A673 (cell line): ENCODE results near the gene SLC1A1. TPM values are rescaled to one million over a fixed set of nuclear protein-coding genes. Genes with fewer than 3 reads are reported as not detected.
A peak's percentile ranks its signal among the peaks of the same experiment; 100 is the strongest.

Experiments
- BruUV-seq: library from RNA; stranded (reverse); fragments of 400-500 nt; replicated peaks from 2 replicates; lab custom pipeline; 2021; lab: Mats Ljungman, UMichigan
- CTCF ChIA-PET: fragments of 300-600 bp; sonication (Branson Sonifier 250); formaldehyde crosslinking; loops from one replicate; lab custom pipeline; 2022; ENCODE audit warnings: antibody characterized with exemption; lab: Charles Lee
- POLR2A ChIA-PET: fragments of 300-600 bp; sonication (Branson Sonifier 250); formaldehyde crosslinking; loops from one replicate; lab custom pipeline; 2022; ENCODE audit warnings: antibody characterized with exemption; ENCODE audit not compliant: low non-redundant PET; lab: Charles Lee
- DNase-seq: peaks from one replicate; pipeline ENCODE4 v3.0.0-alpha.2; 2015; ENCODE audit warnings: low spot score
- H3K27ac ChIP-seq: fragments of 200-600 bp; sonication (generic); 2 replicates; pipeline ENCODE4 v1.5.1; 2016; ENCODE audit warnings: mixed run types, low read depth, mild to moderate bottlenecking, mixed read lengths, antibody characterized with exemption, low read length; ENCODE audit not compliant: poor library complexity, severe bottlenecking
- H3K27me3 ChIP-seq: fragments of 200-600 bp; sonication (generic); replicated peaks from 2 replicates; pipeline ENCODE4 v1.6.1; 2017; ENCODE audit warnings: mixed run types, low read depth, mild to moderate bottlenecking, mixed read lengths, antibody characterized with exemption, low read length; ENCODE audit not compliant: insufficient read depth, poor library complexity
- H3K36me3 ChIP-seq: fragments of 200-600 bp; sonication (generic); 2 replicates; pipeline ENCODE4 v1.6.1; 2016; ENCODE audit warnings: mixed run types, mild to moderate bottlenecking, mixed read lengths, antibody characterized with exemption, low read length; ENCODE audit not compliant: insufficient read depth, poor library complexity, severe bottlenecking
- H3K4me1 ChIP-seq: fragments of 200-600 bp; sonication (generic); 2 replicates; pipeline ENCODE4 v1.6.1; 2017; ENCODE audit warnings: mixed run types, mild to moderate bottlenecking, mixed read lengths, antibody characterized with exemption, low read length; ENCODE audit not compliant: insufficient read depth, poor library complexity, severe bottlenecking
- H3K4me3 ChIP-seq: fragments of 200-600 bp; sonication (generic); 2 replicates; pipeline ENCODE4 v1.5.1; 2016; ENCODE audit warnings: low read depth, mixed run types, mild to moderate bottlenecking, mixed read lengths, low read length; ENCODE audit not compliant: poor library complexity, severe bottlenecking
- H3K9me3 ChIP-seq: fragments of 200-600 bp; sonication (generic); 2 replicates; pipeline ENCODE4 v1.6.1; 2016; ENCODE audit warnings: mixed run types, low read depth, mild to moderate bottlenecking, mixed read lengths, antibody characterized with exemption, low read length; ENCODE audit not compliant: poor library complexity, severe bottlenecking
- EZH2 ChIP-seq: fragments of 200-600 bp; sonication (generic); IDR thresholded peaks from 2 replicates; pipeline ENCODE4 v1.6.1; 2017; ENCODE audit warnings: borderline replicate concordance, low read depth, mild to moderate bottlenecking, mixed read lengths, antibody characterized with exemption, low read length; ENCODE audit not compliant: poor library complexity, severe bottlenecking
- intact Hi-C: fragments of 100-400 bp; cut with micrococcal nuclease; formaldehyde crosslinking; loops from one replicate; pipeline ENCODE4 v1.10.0; 2022; ENCODE audit not compliant: unreplicated experiment
- total RNA-seq: library from RNA; stranded (reverse); gene quantifications from 2 replicates; pipeline ENCODE4 v1.2.3, GENCODE V29; 2021
- TF ChIP-seq, protein P1 (sequence below): fragments of 300-800, 200-600 bp; sonication (generic); conservative IDR thresholded peaks from 2 replicates; pipeline ENCODE4 v1.5.1; 2017; ENCODE audit warnings: low read depth, mild to moderate bottlenecking, antibody characterized with exemption, low read length, moderate library complexity, mixed read lengths

Gene SLC1A1
- total RNA-seq, 1 experiment from 2014 or later: 8.7 TPM

GRCh38 chr9:4622016-4622415, 131.7 kb downstream of the SLC1A1 start:
- H3K36me3 ChIP-seq: peaks cover 60% of the 10 kb centered on the region
- H3K27me3 ChIP-seq: no peaks in the 10 kb centered on the region
- no peaks in the 10 kb centered on the region for H3K9me3 ChIP-seq
- BruUV-seq: no TSS peak
- POLR2A ChIA-PET: no interaction called here
- no peak for DNase-seq
- H3K27ac ChIP-seq: peak overlapping the region; percentile 26
- TF ChIP-seq EZH2: no peak
- TF ChIP-seq, protein P1, sequence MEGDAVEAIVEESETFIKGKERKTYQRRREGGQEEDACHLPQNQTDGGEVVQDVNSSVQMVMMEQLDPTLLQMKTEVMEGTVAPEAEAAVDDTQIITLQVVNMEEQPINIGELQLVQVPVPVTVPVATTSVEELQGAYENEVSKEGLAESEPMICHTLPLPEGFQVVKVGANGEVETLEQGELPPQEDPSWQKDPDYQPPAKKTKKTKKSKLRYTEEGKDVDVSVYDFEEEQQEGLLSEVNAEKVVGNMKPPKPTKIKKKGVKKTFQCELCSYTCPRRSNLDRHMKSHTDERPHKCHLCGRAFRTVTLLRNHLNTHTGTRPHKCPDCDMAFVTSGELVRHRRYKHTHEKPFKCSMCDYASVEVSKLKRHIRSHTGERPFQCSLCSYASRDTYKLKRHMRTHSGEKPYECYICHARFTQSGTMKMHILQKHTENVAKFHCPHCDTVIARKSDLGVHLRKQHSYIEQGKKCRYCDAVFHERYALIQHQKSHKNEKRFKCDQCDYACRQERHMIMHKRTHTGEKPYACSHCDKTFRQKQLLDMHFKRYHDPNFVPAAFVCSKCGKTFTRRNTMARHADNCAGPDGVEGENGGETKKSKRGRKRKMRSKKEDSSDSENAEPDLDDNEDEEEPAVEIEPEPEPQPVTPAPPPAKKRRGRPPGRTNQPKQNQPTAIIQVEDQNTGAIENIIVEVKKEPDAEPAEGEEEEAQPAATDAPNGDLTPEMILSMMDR: no peak
- H3K4me1 ChIP-seq: no peaks in the 10 kb centered on the region
- intact Hi-C loops: no loop called here
- no peak overlapping the region for H3K4me3 ChIP-seq
- CTCF ChIA-PET: no interaction called here

GRCh38 chr9:4630836-4631235, 140.6 kb downstream of the SLC1A1 start:
- BruUV-seq: no TSS peak
- POLR2A ChIA-PET: no interaction called here

More at GRCh38 chr9:4630836-4631235, 140.6 kb downstream of the SLC1A1 start:
- peaks cover 43% of the 10 kb centered on the region for H3K4me1 ChIP-seq
- no peak overlapping the region for H3K4me3 ChIP-seq
- peak overlapping the region; percentile 86 for H3K27ac ChIP-seq
- no peaks in the 10 kb centered on the region for H3K27me3 ChIP-seq
- intact Hi-C loops: loop anchor here (1.0 kb wide), 1 partner anchor 25 kb away; no protein-coding TSS in a partner anchor
- peaks cover 6% of the 10 kb centered on the region for H3K36me3 ChIP-seq
- TF ChIP-seq, protein P1: no peak
- TF ChIP-seq EZH2: no peak
- CTCF ChIA-PET: no interaction called here
- DNase-seq: peak; percentile 97
- H3K9me3 ChIP-seq: no peaks in the 10 kb centered on the region

Other genes with a start within 250 kb of the SLC1A1 start
- 0.19 and 0.74 TPM in 2 replicates for gene GLIS3, start 190.4 kb upstream of the SLC1A1 start, total RNA-seq
- gene PLPP6, start 171.8 kb downstream of the SLC1A1 start, total RNA-seq: 30.9 and 39.5 TPM in 2 replicates
- gene SPATA6L, start 176.0 kb downstream of the SLC1A1 start, total RNA-seq: 20.4 and 21.2 TPM in 2 replicates
- gene CDC37L1, start 189.1 kb downstream of the SLC1A1 start, total RNA-seq: 26.8 and 28.7 TPM in 2 replicates